Lower leg skin (tissue), 3 donors: ENCODE data around the gene EFNA4.

Experiments used
- CTCF ChIP-seq, 3 donors: fragments of 450-650 bp; IDR thresholded peaks; one replicate each; pipeline ENCODE4 v1.5.1; 2016; ENCODE audit warnings: antibody characterized with exemption in 3 of 3, mild to moderate bottlenecking in 3 of 3, moderate library complexity in 2 of 3
- POLR2A ChIP-seq, 2 donors: fragments of 450-650 bp; IDR thresholded peaks; one replicate each; pipeline ENCODE4 v1.6.1; 2016 to 2017; ENCODE audit warnings: antibody characterized with exemption in 2 of 2, mild to moderate bottlenecking in 1 of 2, moderate library complexity in 1 of 2

- TF ChIP-seq CTCF (IDR thresholded peaks at IDR 0.05), result no peak
- no peak for TF ChIP-seq POLR2A (IDR thresholded peaks at IDR 0.05)
These were observed 41.3 kb downstream of the EFNA4 start for GRCh38 chr1:155104605-155105534.
